ENCODE measurements around the gene CREBBP.

DNA sequence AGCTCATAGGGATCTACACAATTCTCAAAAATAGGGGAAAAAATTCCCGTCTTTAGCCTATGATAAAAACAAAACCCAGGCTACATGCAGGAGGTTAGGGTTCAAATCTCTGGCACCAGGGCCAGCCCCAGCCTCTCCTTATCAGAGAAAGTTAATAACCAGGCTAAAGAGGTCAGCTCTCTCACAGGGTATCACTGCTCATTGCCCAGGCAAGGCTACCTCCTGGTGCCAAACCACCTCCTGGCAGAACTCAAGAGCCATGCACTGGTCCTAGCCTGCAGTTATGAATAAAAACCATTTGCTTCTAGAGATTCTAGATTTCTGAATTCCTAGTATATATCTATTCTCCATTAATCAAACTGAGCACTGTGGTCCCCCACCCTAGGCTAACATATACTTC lies 65.8 kb downstream of the CREBBP start:
- TF ChIP-seq EZH2 (IDR thresholded peaks at IDR 0.05; ENCODE audit: insufficient read depth, low read length): no peak
- TF ChIP-seq, protein P1, sequence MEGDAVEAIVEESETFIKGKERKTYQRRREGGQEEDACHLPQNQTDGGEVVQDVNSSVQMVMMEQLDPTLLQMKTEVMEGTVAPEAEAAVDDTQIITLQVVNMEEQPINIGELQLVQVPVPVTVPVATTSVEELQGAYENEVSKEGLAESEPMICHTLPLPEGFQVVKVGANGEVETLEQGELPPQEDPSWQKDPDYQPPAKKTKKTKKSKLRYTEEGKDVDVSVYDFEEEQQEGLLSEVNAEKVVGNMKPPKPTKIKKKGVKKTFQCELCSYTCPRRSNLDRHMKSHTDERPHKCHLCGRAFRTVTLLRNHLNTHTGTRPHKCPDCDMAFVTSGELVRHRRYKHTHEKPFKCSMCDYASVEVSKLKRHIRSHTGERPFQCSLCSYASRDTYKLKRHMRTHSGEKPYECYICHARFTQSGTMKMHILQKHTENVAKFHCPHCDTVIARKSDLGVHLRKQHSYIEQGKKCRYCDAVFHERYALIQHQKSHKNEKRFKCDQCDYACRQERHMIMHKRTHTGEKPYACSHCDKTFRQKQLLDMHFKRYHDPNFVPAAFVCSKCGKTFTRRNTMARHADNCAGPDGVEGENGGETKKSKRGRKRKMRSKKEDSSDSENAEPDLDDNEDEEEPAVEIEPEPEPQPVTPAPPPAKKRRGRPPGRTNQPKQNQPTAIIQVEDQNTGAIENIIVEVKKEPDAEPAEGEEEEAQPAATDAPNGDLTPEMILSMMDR (IDR thresholded peaks at IDR 0.05; ENCODE audit: insufficient read depth, low read depth, low read length): no peak

All from astrocyte (in vitro differentiated cells and primary cell).